ENCODE measurements around the gene DYNC1I1.

The DYNC1I1 gene

GRCh38 chr7:95824616-95825015 is 52.3 kb downstream of the DYNC1I1 start:
- TF ChIP-seq POLR2AphosphoS5 (IDR thresholded peaks at IDR 0.05; ENCODE audit: low read depth, low read length) = no peak

GRCh38 chr7:95828824-95829790 is 56.8 kb downstream of the DYNC1I1 start:
- TF ChIP-seq TAF1 (IDR thresholded peaks at IDR 0.05; ENCODE audit: borderline replicate concordance, insufficient read depth, low read length) = no peak
- TF ChIP-seq REST (IDR thresholded peaks at IDR 0.05; ENCODE audit: insufficient read depth in 1 of 2, low read depth in 2 of 2, low read length in 2 of 2) = no peak
- TF ChIP-seq POLR2AphosphoS5 (IDR thresholded peaks at IDR 0.05; ENCODE audit: low read depth, low read length) = no peak
- no peak for TF ChIP-seq FOXP2 (optimal IDR thresholded peaks at IDR 0.05; ENCODE audit: borderline replicate concordance, extremely low read depth, extremely low read length, insufficient read depth)
- TF ChIP-seq SIN3A (IDR thresholded peaks at IDR 0.05; ENCODE audit: borderline replicate concordance, insufficient read depth, low read length) = no peak

- TF ChIP-seq POLR2AphosphoS5 (IDR thresholded peaks at IDR 0.05; ENCODE audit: low read depth, low read length) (no peak), TAF1 (IDR thresholded peaks at IDR 0.05; ENCODE audit: borderline replicate concordance, insufficient read depth, low read length) (no peak), REST (IDR thresholded peaks at IDR 0.05; ENCODE audit: insufficient read depth in 1 of 2, low read depth in 2 of 2, low read length in 2 of 2) (no peak), SIN3A (IDR thresholded peaks at IDR 0.05; ENCODE audit: borderline replicate concordance, insufficient read depth, low read length) (no peak), FOXP2 (optimal IDR thresholded peaks at IDR 0.05; ENCODE audit: borderline replicate concordance, extremely low read depth, extremely low read length, insufficient read depth) (no peak)
These were observed 68.9 kb downstream of the DYNC1I1 start for GRCh38 chr7:95840953-95841950.

- TF ChIP-seq FOXP2 (optimal IDR thresholded peaks at IDR 0.05; ENCODE audit: borderline replicate concordance, extremely low read depth, extremely low read length, insufficient read depth) = no peak
- TF ChIP-seq SIN3A (IDR thresholded peaks at IDR 0.05; ENCODE audit: borderline replicate concordance, insufficient read depth, low read length) = no peak
- TF ChIP-seq TAF1 (IDR thresholded peaks at IDR 0.05; ENCODE audit: borderline replicate concordance, insufficient read depth, low read length) = no peak
- no peak for TF ChIP-seq POLR2AphosphoS5 (IDR thresholded peaks at IDR 0.05; ENCODE audit: low read depth, low read length)
- no peak for TF ChIP-seq REST (IDR thresholded peaks at IDR 0.05; ENCODE audit: insufficient read depth in 1 of 2, low read depth in 2 of 2, low read length in 2 of 2)
These were observed 70.9 kb downstream of the DYNC1I1 start for GRCh38 chr7:95843286-95843685.

GRCh38 chr7:95845007-95845406 is 72.7 kb downstream of the DYNC1I1 start:
- TF ChIP-seq REST (IDR thresholded peaks at IDR 0.05; ENCODE audit: insufficient read depth in 1 of 2, low read depth in 2 of 2, low read length in 2 of 2) (no peak), FOXP2 (optimal IDR thresholded peaks at IDR 0.05; ENCODE audit: borderline replicate concordance, extremely low read depth, extremely low read length, insufficient read depth) (no peak), SIN3A (IDR thresholded peaks at IDR 0.05; ENCODE audit: borderline replicate concordance, insufficient read depth, low read length) (no peak), POLR2AphosphoS5 (IDR thresholded peaks at IDR 0.05; ENCODE audit: low read depth, low read length) (no peak), TAF1 (IDR thresholded peaks at IDR 0.05; ENCODE audit: borderline replicate concordance, insufficient read depth, low read length) (no peak)
